Measurements from ENCODE around the gene STON1.
"Not testable (repeated sequence)": the region's sequence is repeated elsewhere in the genome, so short reads cannot be mapped to it uniquely, and the experiment has no call there.

The STON1 gene

GRCh38 chr2:48529676-48530032, 300 bp upstream of the STON1 start:
- no peak for DNase-seq

DNA sequence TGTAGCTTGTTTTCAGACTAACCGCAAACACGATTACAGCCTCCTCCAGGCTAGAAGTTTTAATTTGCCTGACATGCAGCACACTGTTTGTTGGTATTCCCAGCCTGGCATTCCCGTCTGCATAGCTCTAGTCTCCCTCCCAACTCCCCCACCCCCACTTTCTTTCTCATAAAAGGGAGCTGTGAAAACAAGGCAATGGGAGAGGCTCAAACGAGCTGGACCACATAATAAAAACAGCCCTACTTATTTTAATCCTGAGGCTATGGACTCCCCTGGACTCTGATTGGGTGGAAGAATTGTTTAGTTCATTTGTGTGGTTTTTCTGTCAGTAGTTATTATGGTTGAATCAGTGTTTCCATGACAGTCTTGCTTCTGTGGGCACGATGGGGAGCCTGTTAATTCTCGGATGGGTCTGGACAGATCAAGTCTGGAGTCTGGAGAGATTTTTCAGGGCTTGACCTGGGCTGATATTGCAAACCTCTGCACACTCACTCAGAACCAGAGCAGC, 1.2 kb downstream of the STON1 start:
- no peak for DNase-seq

DNA sequence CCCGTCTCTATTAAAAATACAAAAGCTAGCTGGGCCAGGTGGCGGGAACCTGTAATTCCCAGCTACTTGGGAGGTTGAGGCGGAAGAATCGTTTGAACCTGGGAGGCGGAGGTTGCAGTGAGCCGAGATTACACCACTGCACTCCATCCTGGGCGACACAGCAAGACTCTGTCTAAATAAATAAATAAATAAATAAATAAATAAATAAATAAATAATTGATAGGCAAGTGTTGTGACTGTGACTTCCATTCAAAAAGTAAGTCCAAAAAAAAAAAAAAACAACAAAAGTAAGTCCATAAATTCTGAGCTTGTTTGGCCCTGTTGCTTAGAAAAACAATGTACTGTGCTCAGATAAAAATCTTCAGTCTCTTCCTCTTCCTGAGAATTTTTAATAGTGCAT, 2.2 kb downstream of the STON1 start:
- no peak for DNase-seq

GRCh38 chr2:48532824-48533223, 2.9 kb downstream of the STON1 start:
- DNase-seq, result no peak

GRCh38 chr2:48534781-48535180, 4.8 kb downstream of the STON1 start:
- DNase-seq, result no peak

DNA sequence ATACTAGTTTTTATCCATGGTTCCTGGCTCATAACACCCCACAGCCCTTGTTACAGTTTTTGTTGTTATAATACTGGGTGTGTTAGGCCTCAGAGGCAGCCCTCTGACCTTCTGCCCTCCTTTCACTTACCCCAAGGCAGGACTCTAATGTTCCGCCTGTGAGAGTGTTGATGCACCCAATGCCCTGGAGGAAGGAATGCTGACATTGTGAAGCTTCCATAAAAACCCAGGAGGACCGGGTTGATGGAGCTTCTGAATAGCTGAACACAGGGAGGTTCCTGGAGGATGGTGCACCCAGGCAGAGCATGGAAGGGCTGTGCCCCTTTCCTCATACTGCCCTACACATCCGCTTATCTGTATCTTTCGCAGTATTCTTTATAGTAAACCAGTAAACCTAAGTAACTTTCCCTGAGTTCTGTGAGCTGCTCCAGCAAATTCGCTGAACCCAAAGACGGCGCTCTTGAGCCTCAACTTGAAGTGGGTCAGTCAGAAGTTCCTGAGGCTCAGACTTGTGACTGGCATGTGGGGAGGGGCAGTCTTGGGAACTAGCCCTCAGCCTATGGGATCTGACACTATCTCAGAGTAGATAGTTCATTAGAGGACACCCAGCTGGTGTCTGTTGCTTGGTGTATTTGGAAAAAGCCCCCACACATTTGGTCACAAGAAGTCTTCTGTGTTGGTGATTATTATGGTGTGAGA, 10.4 kb downstream of the STON1 start:
- no peak for DNase-seq

DNA sequence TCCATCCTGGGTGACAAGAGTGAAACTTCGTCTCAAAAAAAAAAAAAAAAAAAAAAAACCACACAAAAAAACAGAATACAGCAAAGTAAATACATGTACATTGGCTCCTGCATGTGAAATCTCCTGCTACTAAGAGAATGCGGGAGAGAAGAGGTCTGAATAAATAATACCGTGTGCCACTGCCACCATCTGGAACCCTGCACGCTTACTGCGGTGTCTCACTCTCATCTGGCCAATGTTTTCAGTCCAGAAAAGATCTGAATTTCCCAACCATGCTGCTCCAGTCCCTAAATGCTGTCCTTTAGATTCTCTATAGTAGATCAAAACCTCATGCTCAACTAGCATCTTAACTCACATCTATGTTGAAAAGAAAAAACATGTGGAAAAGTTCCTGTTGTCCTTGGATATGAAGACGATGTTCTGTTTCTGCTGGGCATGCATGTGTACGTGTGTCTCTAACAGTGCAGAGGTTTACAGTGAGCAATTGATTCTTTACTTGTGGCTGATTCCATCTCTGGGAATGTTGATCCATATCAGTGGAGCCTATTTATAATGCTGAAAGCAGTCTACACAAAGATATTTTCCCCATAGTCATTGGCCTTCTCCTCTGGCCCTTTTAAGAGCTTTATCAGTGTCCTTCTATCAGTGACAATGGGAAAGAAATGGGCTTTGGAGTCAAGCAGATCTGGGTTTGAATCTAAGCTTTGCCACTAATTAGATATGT, 11.9 kb downstream of the STON1 start:
- no peak for DNase-seq

DNA sequence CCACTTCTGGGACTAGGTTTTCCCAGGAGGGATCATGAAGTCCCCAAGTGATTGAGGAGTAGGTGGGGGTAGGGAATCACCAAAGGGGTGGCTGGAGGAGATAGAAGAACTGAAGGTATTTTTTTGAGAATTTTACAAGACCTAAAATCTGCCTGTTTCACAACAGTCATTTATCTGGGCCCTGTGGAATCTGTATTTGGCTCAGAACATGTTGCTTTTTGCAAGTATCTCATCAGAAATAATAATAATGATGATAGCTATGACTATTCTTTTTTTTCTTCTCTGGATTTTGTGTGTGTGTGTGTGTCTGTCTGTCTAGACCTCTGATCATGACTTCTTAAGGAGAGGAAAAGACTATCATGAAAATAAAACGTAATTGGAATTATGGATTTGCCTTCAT, 13.9 kb downstream of the STON1 start:
- DNase-seq, result no peak

GRCh38 chr2:48545244-48545643, 15.3 kb downstream of the STON1 start:
- no peak for DNase-seq

DNA sequence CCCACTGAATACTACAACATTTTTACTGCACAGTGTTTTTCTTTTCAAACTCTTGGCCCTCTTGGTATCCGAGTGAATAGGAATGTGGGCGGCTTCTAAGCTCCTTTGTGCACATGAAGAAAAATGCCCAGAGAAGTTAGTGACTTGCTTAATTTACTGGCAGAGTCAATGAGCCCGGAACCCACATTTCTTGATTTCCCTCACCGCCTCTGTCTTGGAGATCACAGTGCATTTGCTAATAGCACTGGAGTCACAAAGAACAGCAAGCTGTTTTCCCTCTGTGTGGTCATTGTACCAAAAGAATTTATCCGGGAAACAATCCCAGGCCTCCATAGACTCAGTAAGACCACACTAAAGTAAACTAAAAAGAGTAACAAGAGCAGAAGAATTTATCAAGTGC, 18.9 kb downstream of the STON1 start:
- no peak for DNase-seq

- DNase-seq, result no peak
Measured at GRCh38 chr2:48549972-48550371, 20.0 kb downstream of the STON1 start.

DNA sequence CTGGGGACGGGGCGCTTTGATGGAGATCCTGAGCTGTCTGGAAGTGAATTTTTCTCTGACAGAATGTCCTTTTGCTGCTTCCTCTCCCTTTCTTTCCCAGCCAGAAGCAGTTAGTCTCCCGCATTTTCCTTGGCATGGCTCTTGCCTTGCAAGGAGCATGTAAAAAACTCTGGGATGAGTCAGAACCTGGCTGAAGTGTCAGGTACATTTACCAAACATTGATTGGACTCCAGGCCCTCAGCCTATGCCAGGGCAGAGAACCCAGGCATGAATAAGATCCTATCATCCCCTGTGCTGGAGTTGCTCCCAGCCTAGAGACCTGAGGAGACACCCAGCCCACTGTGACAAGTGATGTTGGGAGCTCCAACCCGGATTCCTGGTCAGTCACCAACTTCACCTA, 21.6 kb downstream of the STON1 start:
- no peak for DNase-seq

DNA sequence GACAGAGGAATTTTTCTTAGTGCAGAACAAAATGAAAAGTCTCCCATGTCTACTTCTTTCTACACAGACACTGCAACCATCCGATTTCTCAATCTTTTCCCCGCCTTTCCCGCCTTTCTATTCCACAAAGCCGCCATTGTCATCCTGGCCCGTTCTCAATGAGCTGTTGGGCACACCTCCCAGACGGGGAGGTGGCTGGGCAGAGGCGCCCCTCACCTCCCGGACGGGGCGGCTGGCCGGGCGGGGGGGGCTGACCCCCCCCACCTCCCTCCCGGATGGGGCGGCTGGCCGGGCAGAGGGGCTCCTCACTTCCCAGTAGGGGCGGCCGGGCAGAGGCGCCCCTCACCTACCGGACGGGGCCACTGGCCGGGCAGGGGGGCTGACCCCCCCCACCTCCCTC, 25.1 kb downstream of the STON1 start:
- DNase-seq, result not testable (repeated sequence)

- DNase-seq, result no peak
Measured at GRCh38 chr2:48558456-48558855, 28.5 kb downstream of the STON1 start.

DNA sequence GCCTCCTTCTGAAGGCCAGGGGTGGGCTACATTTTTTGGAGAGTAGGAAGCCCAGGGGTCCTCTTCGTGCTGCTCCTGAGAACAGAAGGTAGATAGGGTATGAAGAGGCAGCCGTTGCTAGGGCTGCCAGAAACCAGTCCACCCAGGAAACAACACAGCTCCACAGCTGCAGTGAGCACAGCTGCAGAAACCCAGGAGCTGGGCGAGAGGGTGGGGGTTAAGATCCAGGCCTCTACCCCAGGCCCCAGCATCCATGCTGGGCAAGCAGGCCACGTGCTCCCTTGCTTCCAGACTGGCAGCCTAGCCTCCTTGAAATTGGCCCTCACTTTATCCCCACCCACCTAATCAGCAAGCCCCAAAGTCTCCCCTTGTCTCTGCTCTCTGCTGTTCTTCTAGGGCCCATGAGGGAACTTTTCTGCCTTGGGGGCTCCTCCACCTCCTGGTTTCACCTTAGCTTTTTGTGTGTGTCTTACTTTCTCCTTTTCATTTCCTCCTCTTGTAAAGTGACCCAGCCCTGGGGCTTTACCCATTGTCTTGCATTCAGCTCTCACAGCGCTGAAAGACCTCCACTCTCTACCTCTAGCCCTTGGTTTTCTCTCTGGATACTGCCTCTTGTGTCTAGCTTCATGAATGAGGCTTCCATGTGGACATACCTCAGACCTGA, 30.7 kb downstream of the STON1 start:
- no peak for DNase-seq

- DNase-seq, result no peak
Measured at GRCh38 chr2:48562281-48562680, 32.3 kb downstream of the STON1 start.

DNA sequence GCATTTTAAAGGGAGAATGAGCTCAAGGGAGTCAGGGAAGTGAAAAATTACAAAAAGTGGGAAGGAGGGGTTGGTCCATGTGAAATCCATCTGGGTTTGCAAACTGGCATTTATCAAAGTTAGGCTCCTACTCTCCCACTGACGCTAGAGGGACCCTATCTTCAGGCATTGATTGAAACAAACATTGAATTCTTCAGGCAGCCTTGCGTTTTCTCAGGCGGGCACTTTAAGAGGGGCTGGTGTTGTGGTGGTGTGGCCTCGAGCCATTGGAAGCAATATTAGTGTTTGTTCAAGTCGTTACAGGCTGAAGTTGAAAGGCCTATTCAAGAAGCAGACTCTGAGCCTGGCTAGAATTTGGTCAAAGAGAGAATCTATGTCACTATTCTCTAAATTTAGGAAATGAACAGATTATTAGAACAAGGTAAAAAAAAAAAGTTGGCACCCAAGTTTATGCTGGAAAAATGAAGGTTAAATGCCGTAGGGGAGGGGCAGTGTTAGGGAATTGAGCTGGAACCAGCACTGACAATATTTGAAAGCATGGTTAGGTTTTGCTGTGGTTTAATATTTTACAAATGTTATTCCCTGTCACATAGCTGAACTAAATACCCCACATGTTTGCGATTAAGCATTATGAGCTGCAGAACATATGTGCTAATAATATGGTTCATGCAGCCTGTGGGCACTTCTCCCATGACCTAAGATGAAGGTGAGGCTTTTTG, 36.8 kb downstream of the STON1 start:
- DNase-seq, result no peak

DNA sequence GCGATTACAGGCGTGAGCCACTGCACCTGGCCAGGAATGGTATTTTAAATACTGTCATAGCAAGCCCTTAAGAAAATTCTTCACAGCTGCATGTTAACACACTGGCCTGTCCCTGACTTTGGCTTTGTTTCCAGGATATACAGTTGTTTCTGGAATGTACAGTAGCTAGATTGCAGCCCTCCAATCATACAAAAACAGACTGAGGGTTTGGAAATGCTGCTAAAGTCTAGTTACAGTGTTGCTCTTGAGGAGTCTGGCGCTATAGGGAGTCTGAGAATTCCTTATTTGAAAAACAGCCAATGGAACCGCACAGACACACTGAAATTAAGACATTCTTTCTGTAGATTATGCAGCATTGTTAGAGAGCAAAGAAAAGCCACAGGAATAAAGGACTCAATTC, 37.7 kb downstream of the STON1 start:
- DNase-seq, result no peak

DNA sequence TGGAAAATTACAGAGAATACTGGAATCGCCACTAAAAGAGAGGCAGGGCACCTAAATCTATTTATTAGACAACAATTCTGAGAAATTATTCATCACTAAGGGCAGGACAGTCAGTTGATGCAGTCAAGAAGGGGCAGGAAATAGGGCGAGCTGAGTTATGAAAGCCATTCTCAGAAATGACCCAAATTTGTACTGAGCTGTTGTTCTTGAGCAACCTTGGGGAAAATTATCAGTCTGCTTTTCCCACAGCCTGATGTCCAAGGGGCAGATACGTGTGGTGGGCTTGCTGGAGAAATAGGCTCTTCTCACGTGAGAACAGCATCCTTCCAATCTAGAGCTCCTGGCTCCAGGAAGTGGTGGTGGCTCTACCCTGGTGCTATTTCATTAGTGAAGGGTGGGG, 38.6 kb downstream of the STON1 start:
- no peak for DNase-seq

DNA sequence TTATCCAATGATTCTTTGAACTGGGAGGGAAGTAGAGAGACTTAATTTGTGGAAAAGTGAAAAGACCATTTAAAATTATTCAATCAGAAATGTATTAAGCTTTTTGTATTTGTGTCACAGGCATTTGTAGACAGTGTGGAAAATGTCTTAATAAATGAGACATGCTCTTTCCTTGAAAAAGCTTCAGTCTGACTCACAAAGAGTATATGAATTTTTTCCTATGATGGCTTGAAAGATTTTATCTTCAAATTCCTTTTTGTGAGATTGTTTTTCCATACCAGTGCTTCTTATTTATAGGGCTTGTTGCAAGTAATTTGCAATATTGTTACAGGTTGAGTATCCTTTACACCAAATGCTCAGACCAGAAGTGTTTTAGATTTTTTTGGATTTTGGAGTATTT, 39.5 kb downstream of the STON1 start:
- DNase-seq, result no peak

- DNase-seq, result no peak
Measured at GRCh38 chr2:48572816-48573215, 42.9 kb downstream of the STON1 start.

DNA sequence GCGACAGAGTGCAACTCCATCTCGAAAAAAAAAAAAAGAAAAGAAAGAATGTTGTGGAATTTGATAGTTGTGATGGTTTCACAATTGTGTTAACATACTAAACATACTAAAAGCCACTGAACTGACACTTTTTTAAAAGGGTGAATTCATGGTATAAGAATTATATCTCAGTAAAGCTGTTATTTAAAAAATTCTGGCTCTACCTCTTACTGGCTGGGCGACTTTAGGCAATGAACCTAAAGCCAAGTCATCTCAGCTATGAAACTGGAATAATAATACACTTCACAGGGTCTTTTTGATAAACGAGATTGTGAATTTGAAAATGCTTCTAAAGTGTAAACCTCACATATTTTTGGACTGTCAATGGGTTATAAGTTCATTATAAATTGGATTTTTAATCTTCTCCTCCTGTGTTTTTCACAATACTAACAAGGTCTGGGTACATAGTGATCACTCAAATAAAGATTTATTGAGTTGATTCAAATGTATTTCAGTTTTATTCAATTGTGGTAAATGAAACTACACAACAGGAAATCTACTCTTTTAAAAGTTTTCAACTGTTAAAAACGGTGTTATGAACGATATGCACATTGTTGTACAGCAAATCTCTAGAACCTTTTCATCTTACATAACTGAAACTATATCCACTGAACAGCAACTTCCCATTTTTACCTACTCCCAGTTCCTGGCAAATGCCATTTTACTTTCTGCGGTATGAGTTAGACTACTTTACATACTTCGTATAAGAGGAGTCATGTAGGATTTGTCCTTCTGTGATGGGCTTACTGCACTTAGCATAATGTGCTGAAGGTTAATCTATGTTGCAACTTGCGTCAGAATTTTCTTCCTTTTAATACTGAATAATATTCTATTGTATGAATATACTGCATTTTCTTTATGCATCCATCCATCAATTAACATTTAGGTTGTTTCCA, 44.7 kb downstream of the STON1 start:
- no peak for DNase-seq

Data from CD4-positive, alpha-beta T cell treated with Interferon gamma for 1 hour (primary cell).